ENCODE results near the gene USP35. TPM values are rescaled to one million over a fixed set of nuclear protein-coding genes. Genes with fewer than 3 reads are reported as not detected.
A peak's percentile ranks its signal among the peaks of the same experiment; 100 is the strongest.

The USP35 gene
- total and polyA plus RNA-seq, 7 donors = 1.3 to 7.1 (median 3.3) TPM

DNA sequence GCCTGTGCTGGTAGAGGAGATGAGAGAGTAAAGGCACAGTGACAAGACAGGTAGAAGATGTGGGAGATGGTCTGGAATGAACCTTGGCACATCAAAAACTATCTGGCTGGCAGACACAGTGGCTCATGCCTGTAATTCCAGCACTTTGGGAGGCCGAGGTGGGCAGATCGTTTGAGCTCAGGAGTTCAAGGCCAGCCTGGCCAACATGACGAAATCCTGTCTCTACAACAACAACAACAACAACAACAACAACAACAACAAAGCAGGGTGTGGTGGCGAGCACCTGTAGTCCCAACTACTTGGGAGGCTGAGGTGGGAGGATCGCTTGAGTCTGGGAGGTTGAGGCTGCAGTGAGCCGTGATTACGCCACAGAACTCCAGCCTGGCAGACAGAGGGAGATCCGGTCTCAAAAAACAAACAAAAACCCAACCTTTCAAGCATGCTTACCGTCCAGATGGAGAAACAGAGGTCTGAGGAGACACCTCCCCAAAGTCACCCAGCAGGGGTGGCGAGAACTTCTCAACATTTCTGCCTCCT is 12.0 kb upstream of the USP35 start:
- DNase-seq = no peak

DNA sequence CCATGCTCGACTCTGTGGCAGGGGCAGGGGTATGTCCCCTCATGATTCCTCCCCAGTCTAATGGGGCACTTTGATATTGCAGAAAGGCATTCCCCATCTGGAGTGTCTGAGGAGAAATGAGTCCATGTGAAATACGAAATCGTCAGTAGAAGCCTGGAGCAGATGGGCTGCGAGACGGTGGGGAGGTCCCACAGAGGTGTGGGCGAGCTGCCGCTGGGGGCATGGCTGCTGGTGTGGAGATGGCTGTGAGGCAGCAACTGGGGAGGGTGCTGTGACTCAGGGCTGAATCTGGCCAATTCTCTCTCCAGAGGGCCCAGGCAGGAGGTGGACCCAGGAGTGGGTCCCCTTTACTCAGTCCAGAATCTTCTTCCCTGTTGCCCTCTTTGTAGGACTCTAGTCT is 11.5 kb upstream of the USP35 start:
- no peaks in the 10 kb centered on the region for H3K9me3 ChIP-seq

More for the DNA sequence above, 12.0 kb upstream of the USP35 start:
- intact Hi-C loops (cut with DNase I) = no loop called here
- TF ChIP-seq, protein P1, sequence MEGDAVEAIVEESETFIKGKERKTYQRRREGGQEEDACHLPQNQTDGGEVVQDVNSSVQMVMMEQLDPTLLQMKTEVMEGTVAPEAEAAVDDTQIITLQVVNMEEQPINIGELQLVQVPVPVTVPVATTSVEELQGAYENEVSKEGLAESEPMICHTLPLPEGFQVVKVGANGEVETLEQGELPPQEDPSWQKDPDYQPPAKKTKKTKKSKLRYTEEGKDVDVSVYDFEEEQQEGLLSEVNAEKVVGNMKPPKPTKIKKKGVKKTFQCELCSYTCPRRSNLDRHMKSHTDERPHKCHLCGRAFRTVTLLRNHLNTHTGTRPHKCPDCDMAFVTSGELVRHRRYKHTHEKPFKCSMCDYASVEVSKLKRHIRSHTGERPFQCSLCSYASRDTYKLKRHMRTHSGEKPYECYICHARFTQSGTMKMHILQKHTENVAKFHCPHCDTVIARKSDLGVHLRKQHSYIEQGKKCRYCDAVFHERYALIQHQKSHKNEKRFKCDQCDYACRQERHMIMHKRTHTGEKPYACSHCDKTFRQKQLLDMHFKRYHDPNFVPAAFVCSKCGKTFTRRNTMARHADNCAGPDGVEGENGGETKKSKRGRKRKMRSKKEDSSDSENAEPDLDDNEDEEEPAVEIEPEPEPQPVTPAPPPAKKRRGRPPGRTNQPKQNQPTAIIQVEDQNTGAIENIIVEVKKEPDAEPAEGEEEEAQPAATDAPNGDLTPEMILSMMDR (IDR thresholded peaks at IDR 0.05) = no peak
- WGBS, 3 donors = 91 to 94% (median 93%) methylated on average over 10 of the region's 10 CpGs
- no peak overlapping the region for H3K4me3 ChIP-seq
- H3K36me3 ChIP-seq (ENCODE audit: insufficient read depth in 1 of 2, low read depth in 1 of 2) = peaks cover 0 to 27% of the 10 kb centered on the region in 2 donors
- no peaks in the 10 kb centered on the region for H3K27me3 ChIP-seq (ENCODE audit: insufficient read depth in 3 of 3, low read length in 2 of 3)
- no peaks in the 10 kb centered on the region for H3K9me3 ChIP-seq
- no peak for ATAC-seq
- H3K27ac ChIP-seq = no peak overlapping the region
- H3K4me1 ChIP-seq = no peaks in the 10 kb centered on the region

DNA sequence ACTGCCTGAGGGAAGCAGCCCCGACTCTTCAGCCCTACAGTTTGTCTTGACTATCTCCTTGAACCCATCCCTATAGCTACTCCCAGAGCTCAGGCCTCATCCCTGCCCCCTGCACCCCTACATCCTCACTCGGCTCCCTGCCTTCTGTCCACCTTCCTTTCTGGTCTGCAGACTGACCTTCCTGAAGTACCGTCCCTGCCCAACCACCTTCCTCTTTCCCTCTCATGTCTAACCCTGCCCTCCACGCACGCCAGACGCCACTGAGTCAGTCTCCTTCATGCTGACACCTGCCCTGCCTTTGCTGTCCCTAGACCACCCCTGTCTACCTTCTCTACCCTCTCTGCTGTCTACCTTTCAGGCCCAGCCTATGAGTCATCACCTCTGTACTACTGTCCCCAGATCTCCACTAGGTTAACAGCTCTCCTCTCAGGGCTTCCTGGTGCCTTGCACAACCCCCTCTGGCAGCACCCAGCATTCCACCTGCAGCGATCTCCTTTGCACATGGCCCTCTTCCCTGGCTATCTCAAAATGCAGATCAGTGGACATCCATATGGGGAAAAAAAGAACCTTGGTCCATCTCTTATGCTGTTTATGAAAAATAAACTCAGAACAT is 9.2 kb upstream of the USP35 start:
- Histone ChIP-seq H3K4me1 (no peaks in the 10 kb centered on the region), H3K36me3 (ENCODE audit: insufficient read depth in 1 of 2, low read depth in 1 of 2) (peaks cover 0 to 5% of the 10 kb centered on the region in 2 donors), H3K9me3 (no peaks in the 10 kb centered on the region), H3K27me3 (ENCODE audit: insufficient read depth in 3 of 3, low read length in 2 of 3) (no peaks in the 10 kb centered on the region), H3K27ac (no peak overlapping the region), H3K4me3 (no peak overlapping the region)
- 88 to 93% (median 90%) methylated on average over 7 of the region's 7 CpGs for WGBS, 3 donors
- intact Hi-C loops (cut with DNase I) = no loop called here
- ATAC-seq (peak in 3 of 4 donors; percentile 42 to 83 (median 80)), DNase-seq (no peak)
- TF ChIP-seq, protein P1 (IDR thresholded peaks at IDR 0.05) = no peak

More for the DNA sequence above, 11.5 kb upstream of the USP35 start:
- DNase-seq = no peak
- no peaks in the 10 kb centered on the region for H3K4me1 ChIP-seq
- TF ChIP-seq, protein P1 (IDR thresholded peaks at IDR 0.05) = no peak
- intact Hi-C loops (cut with DNase I) = no loop called here
- peaks cover 0 to 22% of the 10 kb centered on the region in 2 donors for H3K36me3 ChIP-seq (ENCODE audit: insufficient read depth in 1 of 2, low read depth in 1 of 2)
- no peak overlapping the region for H3K4me3 ChIP-seq
- ATAC-seq = no peak
- no peak overlapping the region for H3K27ac ChIP-seq
- WGBS, 3 donors = 88% methylated on average over 7 of the region's 7 CpGs
- H3K27me3 ChIP-seq (ENCODE audit: insufficient read depth in 3 of 3, low read length in 2 of 3) = no peaks in the 10 kb centered on the region

DNA sequence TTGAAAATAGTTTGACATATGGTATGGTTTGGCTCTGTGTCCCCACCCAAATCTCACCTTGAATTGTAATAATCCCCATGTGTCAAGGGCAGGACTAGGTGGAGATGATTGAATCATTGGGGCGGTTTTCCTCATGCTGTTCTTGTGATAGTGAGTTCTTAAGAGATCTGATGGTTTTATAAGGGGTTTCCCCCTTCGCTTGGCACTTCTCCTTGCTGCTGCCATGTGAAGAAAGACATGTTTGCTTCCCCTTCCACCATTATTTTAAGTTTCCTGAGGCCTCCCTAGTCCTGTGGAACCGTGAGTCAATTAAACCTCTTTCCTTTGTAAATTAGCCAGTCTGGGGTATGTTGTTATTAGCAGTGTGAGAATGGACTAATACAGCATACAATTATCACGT is 8.0 kb upstream of the USP35 start:
- Histone ChIP-seq H3K27me3 (ENCODE audit: insufficient read depth in 3 of 3, low read length in 2 of 3) (no peaks in the 10 kb centered on the region), H3K4me3 (no peak overlapping the region), H3K36me3 (ENCODE audit: insufficient read depth in 1 of 2, low read depth in 1 of 2) (peaks cover 0 to 5% of the 10 kb centered on the region in 2 donors), H3K27ac (no peak overlapping the region), H3K4me1 (no peaks in the 10 kb centered on the region), H3K9me3 (no peaks in the 10 kb centered on the region)
- ATAC-seq (no peak), DNase-seq (no peak)
- TF ChIP-seq, protein P1 (IDR thresholded peaks at IDR 0.05) = no peak
- intact Hi-C loops (cut with DNase I) = no loop called here
- whole genome bisulfite sequencing, 3 donors = 89 to 95% (median 92%) methylated on average over 4 of the region's 4 CpGs
